SU-DHL-6 (cell line): ENCODE results near the gene EMILIN1.
"Not testable (repeated sequence)": the region's sequence is repeated elsewhere in the genome, so short reads cannot be mapped to it uniquely, and the experiment has no call there.

Experiments used
- H2AFZ ChIP-seq: fragments of 200-600 bp; sonication (generic); 2 replicates; pipeline ENCODE4 v1.6.1; 2014; ENCODE audit warnings: low read depth, mild to moderate bottlenecking, moderate library complexity, mixed read lengths, antibody characterized with exemption, low read length; ENCODE audit not compliant: severe bottlenecking
- H3F3A ChIP-seq: fragments of 200-600 bp; shearing (Covaris generic); 2 replicates; pipeline ENCODE4 v1.6.0; 2016; ENCODE audit warnings: antibody characterized with exemption, mild to moderate bottlenecking; ENCODE audit not compliant: insufficient read depth
- H3K27ac ChIP-seq: fragments of 200-600 bp; sonication (generic); 2 replicates; pipeline ENCODE4 v1.5.1; 2016; ENCODE audit warnings: low read depth, mild to moderate bottlenecking, low read length, moderate library complexity, mixed read lengths
- H3K27me3 ChIP-seq: fragments of 200-600 bp; sonication (generic), shearing (Covaris generic); 2 replicates; pipeline ENCODE4 v1.6.0; 2014; ENCODE audit warnings: mild to moderate bottlenecking, low read length
- H3K36me3 ChIP-seq: fragments of 200-600 bp; sonication (generic); 2 replicates; pipeline ENCODE4 v1.6.1; 2014; ENCODE audit warnings: mild to moderate bottlenecking, low read length, mixed read lengths
- H3K4me2 ChIP-seq: fragments of 300-600, 200-600 bp; shearing (Covaris generic), sonication (generic); 2 replicates; pipeline ENCODE4 v1.6.0; 2014; ENCODE audit warnings: low read length, low read depth, mild to moderate bottlenecking; ENCODE audit not compliant: poor library complexity, severe bottlenecking
- H3K4me3 ChIP-seq: fragments of 200-600 bp; sonication (generic); 2 replicates; pipeline ENCODE4 v1.5.1; 2014; ENCODE audit warnings: antibody characterized with exemption, low read length, mild to moderate bottlenecking, mixed read lengths; ENCODE audit not compliant: insufficient read depth, poor library complexity, severe bottlenecking
- H3K79me2 ChIP-seq: fragments of 200-600 bp; sonication (generic); 2 replicates; pipeline ENCODE4 v1.6.1; 2014; ENCODE audit warnings: mild to moderate bottlenecking, low read length, moderate library complexity; ENCODE audit not compliant: insufficient read depth
- H3K9ac ChIP-seq: fragments of 200-600 bp; sonication (generic); 2 replicates; pipeline ENCODE4 v1.7.0; 2014; ENCODE audit warnings: mild to moderate bottlenecking, low read length
- H3K9me2 ChIP-seq: fragments of 200-600 bp; sonication (generic); replicated peaks from 2 replicates; pipeline ENCODE4 v1.6.1; 2014; ENCODE audit warnings: low read length; ENCODE audit not compliant: insufficient read depth
- H3K9me3 ChIP-seq: fragments of 200-600 bp; sonication (generic); 2 replicates; pipeline ENCODE4 v1.6.1; 2014; ENCODE audit warnings: low read length, mixed read lengths; ENCODE audit not compliant: insufficient read depth
- H4K20me1 ChIP-seq: fragments of 200-600 bp; sonication (generic); 2 replicates; pipeline ENCODE4 v1.6.1; 2014; ENCODE audit warnings: low read depth, mild to moderate bottlenecking, antibody characterized with exemption, low read length, moderate library complexity, mixed read lengths
- CTCF ChIP-seq: fragments of 200-600 bp; sonication (generic); IDR thresholded peaks from one replicate; pipeline ENCODE4 v1.5.1; 2017; ENCODE audit warnings: antibody characterized with exemption, mild to moderate bottlenecking, low read length, moderate library complexity; ENCODE audit not compliant: insufficient read depth, poor library complexity, severe bottlenecking
- EZH2phosphoT487 ChIP-seq: fragments of 200-600 bp; sonication (generic), shearing (Covaris generic); conservative IDR thresholded peaks from 2 replicates; pipeline ENCODE4 v1.6.1; 2018; ENCODE audit warnings: mild to moderate bottlenecking, antibody characterized with exemption, low read length, moderate library complexity, mixed read lengths

Gene EMILIN1

GRCh38 chr2:27115519-27115918 is 37.1 kb downstream of the EMILIN1 start:
- Histone ChIP-seq H3K9me3 (no peaks in the 10 kb centered on the region), H3K4me2 (no peak overlapping the region), H4K20me1 (no peaks in the 10 kb centered on the region), H3K4me3 (no peak overlapping the region), H3K9me2 (no peaks in the 10 kb centered on the region), H3F3A (no peaks in the 10 kb centered on the region), H2AFZ (no peak overlapping the region), H3K79me2 (no peaks in the 10 kb centered on the region), H3K27ac (no peak overlapping the region), H3K36me3 (no peaks in the 10 kb centered on the region), H3K27me3 (no peaks in the 10 kb centered on the region), H3K9ac (no peak overlapping the region)
- TF ChIP-seq CTCF, result no peak
- TF ChIP-seq EZH2phosphoT487, result no peak

DNA sequence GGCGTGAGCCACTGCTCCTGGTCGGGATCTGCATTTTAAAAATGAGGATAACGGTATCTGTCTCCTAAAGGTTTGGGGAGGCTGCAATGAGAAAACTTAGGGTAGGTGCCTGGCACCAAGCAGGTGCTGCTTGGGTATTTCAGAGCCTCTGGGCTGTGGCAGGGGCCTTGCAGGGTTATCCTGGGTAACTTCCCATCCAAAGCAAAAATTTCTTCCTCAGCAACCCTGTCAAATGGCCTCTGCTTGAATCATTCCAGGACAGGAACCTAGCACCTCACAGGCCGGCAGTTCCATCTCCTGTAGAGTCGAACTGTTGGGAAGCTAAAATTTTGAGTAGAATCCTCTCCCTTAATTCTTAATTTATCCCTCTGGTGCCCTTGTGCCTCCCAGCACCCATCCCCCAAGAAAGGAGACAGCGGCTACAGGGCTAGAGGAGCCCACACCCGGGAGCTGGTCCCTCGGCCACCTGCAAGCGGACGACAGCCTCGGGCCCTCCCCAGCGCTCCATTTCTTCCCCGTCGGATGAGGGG is 39.6 kb downstream of the EMILIN1 start:
- Histone ChIP-seq H3K9me3 (no peaks in the 10 kb centered on the region), H3K9ac (no peak overlapping the region), H4K20me1 (no peaks in the 10 kb centered on the region), H2AFZ (no peak overlapping the region), H3K27ac (no peak overlapping the region), H3K9me2 (no peaks in the 10 kb centered on the region), H3F3A (no peaks in the 10 kb centered on the region), H3K4me2 (no peak overlapping the region), H3K79me2 (no peaks in the 10 kb centered on the region), H3K27me3 (no peaks in the 10 kb centered on the region), H3K4me3 (no peak overlapping the region), H3K36me3 (no peaks in the 10 kb centered on the region)
- TF ChIP-seq CTCF, result no peak
- no peak for TF ChIP-seq EZH2phosphoT487

- Histone ChIP-seq H3K9me3 (no peaks in the 10 kb centered on the region), H3K27ac (no peak within 1 kb of the TSS), H3F3A (no peaks in the 10 kb centered on the region), H3K79me2 (no peaks in the 10 kb centered on the region), H2AFZ (no peak within 1 kb of the TSS), H3K9ac (no peak within 1 kb of the TSS), H3K27me3 (no peaks in the 10 kb centered on the region), H4K20me1 (no peaks in the 10 kb centered on the region), H3K4me3 (no peak within 1 kb of the TSS), H3K9me2 (no peaks in the 10 kb centered on the region), H3K36me3 (no peaks in the 10 kb centered on the region), H3K4me2 (no peak within 1 kb of the TSS)
- TF ChIP-seq EZH2phosphoT487 (no peak), CTCF (no peak)
Observed at GRCh38 chr2:27118525-27119329, 40.3 kb downstream of the EMILIN1 start, which contains the start of gene CGREF1. TSS of gene CGREF1 (minus strand) at chr2:27119128. CDS start at chr2:27104366, 14,762 bp downstream.

DNA sequence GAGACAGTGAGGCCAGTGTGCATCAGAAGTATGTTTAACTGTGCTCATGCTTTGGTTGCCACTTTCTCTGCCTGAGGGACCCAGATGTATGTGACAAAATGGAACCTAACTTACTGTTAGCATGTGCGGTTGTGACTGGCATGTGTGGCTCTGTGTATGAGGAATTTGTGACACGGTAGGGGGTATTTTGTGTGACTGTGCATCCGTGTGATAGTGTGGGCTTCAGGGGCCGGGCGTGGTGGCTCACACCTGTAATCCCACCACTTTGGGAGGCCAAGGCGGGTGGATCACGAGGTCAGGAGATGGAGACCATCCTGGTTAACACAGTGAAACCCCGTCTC is 40.9 kb downstream of the EMILIN1 start:
- H3K27me3 ChIP-seq, result not testable (repeated sequence)

More for the DNA sequence above, 40.9 kb downstream of the EMILIN1 start:
- H3K4me3 ChIP-seq, H3K36me3 ChIP-seq, H3K27ac ChIP-seq, H3F3A ChIP-seq, H2AFZ ChIP-seq, H3K9me3 ChIP-seq, H3K9ac ChIP-seq, H3K4me2 ChIP-seq, H4K20me1 ChIP-seq, H3K9me2 ChIP-seq, H3K79me2 ChIP-seq: not testable (repeated sequence)
